ENCODE results near the gene GALNS. TPM values are rescaled to one million over a fixed set of nuclear protein-coding genes. Genes with fewer than 3 reads are reported as not detected.

The GALNS gene
- total and polyA plus RNA-seq, 2 experiments from 2014 or later = 9.7 to 18.8 TPM

DNA sequence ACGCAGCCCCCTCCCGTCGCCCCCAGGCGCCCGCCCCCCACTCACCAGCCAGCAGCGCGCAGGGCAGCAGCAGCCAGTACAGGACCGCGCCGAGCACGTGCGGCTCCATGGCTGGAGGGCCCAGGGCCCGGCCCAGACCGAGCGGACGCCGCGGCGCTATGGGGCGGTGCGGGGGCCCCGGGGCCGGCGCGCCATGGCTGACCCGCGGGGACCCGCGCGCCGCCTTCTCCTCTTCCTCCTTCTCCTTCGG lies 72.0 kb downstream of the GALNS start (continued):
- TF ChIP-seq, protein P1, sequence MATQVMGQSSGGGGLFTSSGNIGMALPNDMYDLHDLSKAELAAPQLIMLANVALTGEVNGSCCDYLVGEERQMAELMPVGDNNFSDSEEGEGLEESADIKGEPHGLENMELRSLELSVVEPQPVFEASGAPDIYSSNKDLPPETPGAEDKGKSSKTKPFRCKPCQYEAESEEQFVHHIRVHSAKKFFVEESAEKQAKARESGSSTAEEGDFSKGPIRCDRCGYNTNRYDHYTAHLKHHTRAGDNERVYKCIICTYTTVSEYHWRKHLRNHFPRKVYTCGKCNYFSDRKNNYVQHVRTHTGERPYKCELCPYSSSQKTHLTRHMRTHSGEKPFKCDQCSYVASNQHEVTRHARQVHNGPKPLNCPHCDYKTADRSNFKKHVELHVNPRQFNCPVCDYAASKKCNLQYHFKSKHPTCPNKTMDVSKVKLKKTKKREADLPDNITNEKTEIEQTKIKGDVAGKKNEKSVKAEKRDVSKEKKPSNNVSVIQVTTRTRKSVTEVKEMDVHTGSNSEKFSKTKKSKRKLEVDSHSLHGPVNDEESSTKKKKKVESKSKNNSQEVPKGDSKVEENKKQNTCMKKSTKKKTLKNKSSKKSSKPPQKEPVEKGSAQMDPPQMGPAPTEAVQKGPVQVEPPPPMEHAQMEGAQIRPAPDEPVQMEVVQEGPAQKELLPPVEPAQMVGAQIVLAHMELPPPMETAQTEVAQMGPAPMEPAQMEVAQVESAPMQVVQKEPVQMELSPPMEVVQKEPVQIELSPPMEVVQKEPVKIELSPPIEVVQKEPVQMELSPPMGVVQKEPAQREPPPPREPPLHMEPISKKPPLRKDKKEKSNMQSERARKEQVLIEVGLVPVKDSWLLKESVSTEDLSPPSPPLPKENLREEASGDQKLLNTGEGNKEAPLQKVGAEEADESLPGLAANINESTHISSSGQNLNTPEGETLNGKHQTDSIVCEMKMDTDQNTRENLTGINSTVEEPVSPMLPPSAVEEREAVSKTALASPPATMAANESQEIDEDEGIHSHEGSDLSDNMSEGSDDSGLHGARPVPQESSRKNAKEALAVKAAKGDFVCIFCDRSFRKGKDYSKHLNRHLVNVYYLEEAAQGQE (IDR thresholded peaks at IDR 0.05; ENCODE audit: unreplicated experiment) = no peak
- TF ChIP-seq, protein P2, sequence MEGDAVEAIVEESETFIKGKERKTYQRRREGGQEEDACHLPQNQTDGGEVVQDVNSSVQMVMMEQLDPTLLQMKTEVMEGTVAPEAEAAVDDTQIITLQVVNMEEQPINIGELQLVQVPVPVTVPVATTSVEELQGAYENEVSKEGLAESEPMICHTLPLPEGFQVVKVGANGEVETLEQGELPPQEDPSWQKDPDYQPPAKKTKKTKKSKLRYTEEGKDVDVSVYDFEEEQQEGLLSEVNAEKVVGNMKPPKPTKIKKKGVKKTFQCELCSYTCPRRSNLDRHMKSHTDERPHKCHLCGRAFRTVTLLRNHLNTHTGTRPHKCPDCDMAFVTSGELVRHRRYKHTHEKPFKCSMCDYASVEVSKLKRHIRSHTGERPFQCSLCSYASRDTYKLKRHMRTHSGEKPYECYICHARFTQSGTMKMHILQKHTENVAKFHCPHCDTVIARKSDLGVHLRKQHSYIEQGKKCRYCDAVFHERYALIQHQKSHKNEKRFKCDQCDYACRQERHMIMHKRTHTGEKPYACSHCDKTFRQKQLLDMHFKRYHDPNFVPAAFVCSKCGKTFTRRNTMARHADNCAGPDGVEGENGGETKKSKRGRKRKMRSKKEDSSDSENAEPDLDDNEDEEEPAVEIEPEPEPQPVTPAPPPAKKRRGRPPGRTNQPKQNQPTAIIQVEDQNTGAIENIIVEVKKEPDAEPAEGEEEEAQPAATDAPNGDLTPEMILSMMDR (conservative IDR thresholded peaks at IDR 0.05; ENCODE audit: low read depth in 2 of 2) = no peak
- TF ChIP-seq ZNF331 (CRISPR knock-in tag; IDR thresholded peaks at IDR 0.05; ENCODE audit: low read depth) (no peak), STAT1 (IDR thresholded peaks at IDR 0.05; ENCODE audit: unreplicated experiment) (no peak), EZH2phosphoT487 (IDR thresholded peaks at IDR 0.05; ENCODE audit: unreplicated experiment) (no peak), POLR2AphosphoS5 (IDR thresholded peaks at IDR 0.05; ENCODE audit: low read depth) (no peak)

DNA sequence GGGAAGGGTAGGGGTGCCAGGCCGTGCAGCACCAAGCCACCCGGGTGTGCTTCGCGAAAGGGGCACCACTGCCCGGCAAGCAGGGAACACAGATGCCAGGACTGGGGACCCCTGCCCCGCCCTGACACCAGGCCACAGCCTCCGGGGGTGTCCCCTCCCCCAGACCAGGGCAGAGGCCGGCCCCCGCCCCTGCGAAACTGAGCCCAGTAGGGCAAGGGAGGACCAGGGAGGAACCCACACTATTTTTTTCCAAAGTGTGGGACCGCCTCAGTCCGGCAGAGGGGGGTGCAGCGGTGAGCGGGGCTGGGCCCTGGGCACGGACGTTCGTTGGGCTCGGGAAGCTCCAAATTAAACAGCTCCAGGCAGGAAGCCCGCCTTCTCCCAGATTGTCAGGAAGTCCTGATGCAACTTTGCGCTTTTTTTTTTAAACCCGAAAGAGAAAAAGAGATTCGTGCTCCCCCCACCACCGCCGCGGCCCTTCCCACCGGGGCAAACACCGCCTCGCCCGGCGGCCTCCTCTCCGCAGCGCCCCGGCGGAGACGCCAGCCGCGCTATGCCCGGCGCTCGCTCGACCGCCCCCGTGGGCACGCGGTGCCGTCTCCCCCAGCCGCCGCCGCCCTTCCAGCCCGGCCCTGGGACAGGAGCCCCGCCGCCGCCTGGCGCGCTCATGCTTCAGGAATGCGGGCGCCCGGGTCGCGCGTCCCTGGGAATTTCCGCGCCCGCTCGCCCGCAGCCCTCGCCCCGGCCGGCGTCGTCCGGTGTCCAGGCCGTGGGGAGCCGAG lies 72.5 kb downstream of the GALNS start:
- ATAC-seq = peak; percentile 70

More for the DNA sequence above, 72.5 kb downstream of the GALNS start:
- Histone ChIP-seq H3K4me3 (peak overlapping the region; percentile 65), H3K27me3 (ENCODE audit: insufficient read depth) (peaks cover 4% of the 10 kb centered on the region; the same call in 1 of the 2 replicates), H3K27ac (ENCODE audit: low read depth) (no peak overlapping the region), H3K36me3 (ENCODE audit: insufficient read depth) (no peaks in the 10 kb centered on the region), H4K20me1 (replicated peaks; ENCODE audit: insufficient read depth) (0 out of 2 replicates have a peak, but pooled peaks cover 7% of the 10 kb centered on the region), H3F3A (replicated peaks; ENCODE audit: low read depth) (peaks cover 9% of the 10 kb centered on the region; the same call in 1 of the 2 replicates), H3K79me2 (replicated peaks; ENCODE audit: insufficient read depth) (peaks cover 48% of the 10 kb centered on the region), H2AFZ (0 out of 2 replicates have a peak overlapping the region, but pooled peaks have one; percentile 28), H3K4me2 (peak overlapping the region; percentile 82), H3K9me2 (ENCODE audit: insufficient read depth) (no peaks in the 10 kb centered on the region), H3K4me1 (ENCODE audit: insufficient read depth) (peaks cover 10% of the 10 kb centered on the region; the same call in 1 of the 2 replicates)
- H3K9me3 Mint-ChIP-seq = no peaks in the 10 kb centered on the region
- no peaks in the 10 kb centered on the region for H3K36me3 Mint-ChIP-seq (ENCODE audit: low read depth)
- peaks cover 14% of the 10 kb centered on the region for H3K27me3 Mint-ChIP-seq (ENCODE audit: insufficient read depth, low read depth, poor library complexity)
- TF ChIP-seq ZNF114 (CRISPR knock-in tag; IDR thresholded peaks at IDR 0.05) = no peak
- TF ChIP-seq, protein P2 (conservative IDR thresholded peaks at IDR 0.05; ENCODE audit: low read depth in 2 of 2) = peak; percentile 43 to 44
- no peak overlapping the region for H3K27ac Mint-ChIP-seq
- H3K4me1 Mint-ChIP-seq = peaks cover 28% of the 10 kb centered on the region
- DNase-seq (ENCODE audit: low spot score) = peak; percentile 83
- H3K4me3 Mint-ChIP-seq = peak overlapping the region; percentile 77

Data from GM23338 (cell line).